Tibial nerve (tissue), 3 donors: ENCODE measurements around the gene EDAR.

Experiments
- EP300 ChIP-seq, 2 donors: sonication (generic); formaldehyde crosslinking; IDR thresholded peaks; one replicate each; pipeline ENCODE4 v1.6.1; 2017; ENCODE audit warnings: antibody characterized with exemption in 2 of 2, mild to moderate bottlenecking in 1 of 2
- POLR2A ChIP-seq, 2 donors: fragments of 450-650 bp; IDR thresholded peaks; one replicate each; pipeline ENCODE4 v1.6.1; 2017; ENCODE audit warnings: antibody characterized with exemption in 2 of 2, mild to moderate bottlenecking in 2 of 2, moderate library complexity in 2 of 2

- TF ChIP-seq POLR2A (IDR thresholded peaks at IDR 0.05) = no peak
- TF ChIP-seq EP300 (IDR thresholded peaks at IDR 0.05) = no peak
Observed at GRCh38 chr2:108910011-108910431, 79.0 kb downstream of the EDAR start.
